Liver (tissue), 3 donors: ENCODE data around the gene ABCC3.

Experiments used
- ATF3 ChIP-seq: IDR thresholded peaks from 2 replicates; pipeline ENCODE4 v1.6.1; 2016; ENCODE audit warnings: antibody characterized with exemption
- CTCF ChIP-seq: fragments of 150-350 bp; IDR thresholded peaks from 2 replicates; pipeline ENCODE4 v1.5.1; 2017; ENCODE audit warnings: improper control_type of control experiment, low read depth, low read length; ENCODE audit not compliant: missing input control
- EGR1 ChIP-seq, 2 donors: IDR thresholded peaks; 2 replicates each; pipeline ENCODE4 v1.6.1; 2016 to 2018; ENCODE audit warnings: antibody characterized with exemption in 2 of 2, low read depth in 2 of 2
- GABPA ChIP-seq, 2 donors: IDR thresholded peaks in 1 of 2; conservative IDR thresholded peaks in 1 of 2; 2 replicates each; pipeline ENCODE4 v1.6.1; 2016; ENCODE audit warnings: antibody characterized with exemption in 2 of 2, mild to moderate bottlenecking in 1 of 2, moderate library complexity in 1 of 2
- HNF4G ChIP-seq: IDR thresholded peaks from 2 replicates; pipeline ENCODE4 v1.6.1; 2016; ENCODE audit warnings: antibody characterized with exemption
- JUND ChIP-seq, 2 donors: IDR thresholded peaks; 2 replicates each; pipeline ENCODE4 v1.6.1; 2016; ENCODE audit warnings: antibody characterized with exemption in 2 of 2
- MAX ChIP-seq: IDR thresholded peaks from 2 replicates; pipeline ENCODE4 v1.6.1; 2016; ENCODE audit warnings: antibody characterized with exemption
- RAD21 ChIP-seq, 2 donors: IDR thresholded peaks; 2 replicates each; pipeline ENCODE4 v1.6.1; 2016; ENCODE audit warnings: antibody characterized with exemption in 2 of 2, mild to moderate bottlenecking in 2 of 2
- REST ChIP-seq: IDR thresholded peaks from 2 replicates; pipeline ENCODE4 v1.6.1; 2016; ENCODE audit warnings: antibody characterized with exemption, mild to moderate bottlenecking
- SP1 ChIP-seq: IDR thresholded peaks from 2 replicates; pipeline ENCODE4 v1.6.1; 2018; ENCODE audit warnings: antibody characterized with exemption, mild to moderate bottlenecking
- TAF1 ChIP-seq: conservative IDR thresholded peaks from 2 replicates; pipeline ENCODE4 v1.6.1; 2016; ENCODE audit warnings: antibody characterized with exemption, mild to moderate bottlenecking
- YY1 ChIP-seq: IDR thresholded peaks from 2 replicates; pipeline ENCODE4 v1.6.1; 2016; ENCODE audit warnings: antibody characterized with exemption, mild to moderate bottlenecking
- ZBTB33 ChIP-seq: IDR thresholded peaks from 2 replicates; pipeline ENCODE4 v1.6.1; 2016; ENCODE audit warnings: antibody characterized with exemption
- donor health status: healthy.
- donor health status: healthy.

DNA sequence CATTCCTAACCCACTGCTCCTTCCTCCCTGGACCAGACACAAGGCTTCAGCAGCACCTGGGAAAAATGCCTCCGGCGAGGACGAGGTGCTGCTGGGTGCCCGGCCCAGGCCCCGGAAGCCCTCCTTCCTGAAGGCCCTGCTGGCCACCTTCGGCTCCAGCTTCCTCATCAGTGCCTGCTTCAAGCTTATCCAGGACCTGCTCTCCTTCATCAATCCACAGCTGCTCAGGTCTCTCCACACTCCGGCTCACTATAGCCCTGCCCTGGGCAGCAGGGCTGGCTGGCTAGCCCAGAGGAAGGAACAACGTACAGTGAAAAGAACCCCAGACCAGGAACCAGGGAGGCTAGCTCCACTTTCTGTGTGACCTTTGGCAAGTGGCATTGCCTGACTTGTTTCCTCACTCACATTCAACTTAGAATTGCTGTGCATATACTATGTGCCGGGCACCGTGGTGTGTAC is 26.2 kb downstream of the ABCC3 start:
- no peak for TF ChIP-seq TAF1
- TF ChIP-seq YY1, result no peak
- TF ChIP-seq CTCF, result no peak
- TF ChIP-seq REST, result no peak
- TF ChIP-seq RAD21 (IDR thresholded peaks at IDR 0.05), result no peak
- no peak for TF ChIP-seq JUND (IDR thresholded peaks at IDR 0.05)
- TF ChIP-seq ATF3, result no peak
- no peak for TF ChIP-seq GABPA (IDR thresholded peaks at IDR 0.05 in 1 of 2, conservative IDR thresholded peaks at IDR 0.05 in 1 of 2)
- no peak for TF ChIP-seq SP1
- TF ChIP-seq EGR1 (IDR thresholded peaks at IDR 0.05; ENCODE audit: low read depth in 2 of 2), result no peak
- no peak for TF ChIP-seq MAX
- no peak for TF ChIP-seq ZBTB33
- TF ChIP-seq HNF4G, result no peak
